HEK293T (cell line): Measurements from ENCODE around the gene IL17RC.
"Not testable (repeated sequence)": the region's sequence is repeated elsewhere in the genome, so short reads cannot be mapped to it uniquely, and the experiment has no call there.

ENCODE experiments used
- ARNT ChIP-seq: fragments of 450-650 bp; IDR thresholded peaks from 2 replicates; pipeline ENCODE4 v1.6.1; 2017; ENCODE audit warnings: mild to moderate bottlenecking
- BHLHE40 ChIP-seq: fragments of 450-650 bp; IDR thresholded peaks from 2 replicates; pipeline ENCODE4 v1.6.1; 2016; ENCODE audit warnings: mild to moderate bottlenecking, moderate library complexity, borderline replicate concordance
- CTBP1 ChIP-seq: fragments of 450-650 bp; IDR thresholded peaks from 2 replicates; pipeline ENCODE4 v1.6.1; 2016; ENCODE audit warnings: borderline replicate concordance
- ELF4 ChIP-seq: fragments of 450-650 bp; IDR thresholded peaks from 2 replicates; pipeline ENCODE4 v1.6.1; 2017; ENCODE audit warnings: antibody characterized with exemption
- FOXA1 ChIP-seq: fragments of 450-650 bp; IDR thresholded peaks from 2 replicates; pipeline ENCODE4 v1.6.1; 2016; ENCODE audit warnings: mild to moderate bottlenecking
- FOXK2 ChIP-seq: fragments of 450-650 bp; IDR thresholded peaks from 2 replicates; pipeline ENCODE4 v1.6.1; 2016; ENCODE audit warnings: mild to moderate bottlenecking
- FOXM1 ChIP-seq: fragments of 450-650 bp; IDR thresholded peaks from 2 replicates; pipeline ENCODE4 v1.6.1; 2017; ENCODE audit warnings: mild to moderate bottlenecking, borderline replicate concordance
- HDGF ChIP-seq: fragments of 450-650 bp; IDR thresholded peaks from 2 replicates; pipeline ENCODE4 v1.6.1; 2017; ENCODE audit warnings: antibody characterized with exemption, borderline replicate concordance
- NFRKB ChIP-seq: fragments of 450-650 bp; IDR thresholded peaks from 2 replicates; pipeline ENCODE4 v1.6.1; 2016; ENCODE audit warnings: mild to moderate bottlenecking, moderate library complexity
- SP1 ChIP-seq: fragments of 450-650 bp; IDR thresholded peaks from 2 replicates; pipeline ENCODE4 v1.6.1; 2017
- SUZ12 ChIP-seq: fragments of 450-650 bp; IDR thresholded peaks from 2 replicates; pipeline ENCODE4 v1.6.1; 2016; ENCODE audit warnings: mild to moderate bottlenecking
- ZNF384 ChIP-seq: fragments of 450-650 bp; IDR thresholded peaks from 2 replicates; pipeline ENCODE4 v1.6.1; 2016

- not testable (repeated sequence) for TF ChIP-seq SP1, HDGF, FOXM1, FOXK2, BHLHE40, FOXA1, NFRKB, ELF4, ZNF384, ARNT, SUZ12, CTBP1
These were observed 23.0 kb downstream of the IL17RC start for GRCh38 chr3:9939906-9940305.
